OCI-LY3 (cell line): ENCODE data around the gene ANKRD44.

Source experiments
- H2AFZ ChIP-seq: fragments of 200-600, 300-600 bp; shearing (Covaris generic); 2 replicates; pipeline ENCODE4 v1.6.0; 2014; ENCODE audit warnings: antibody characterized with exemption, low read depth, low read length
- H3K27ac ChIP-seq: fragments of 200-600, 300-600 bp; sonication (generic); 2 replicates; pipeline ENCODE4 v1.5.1; 2014; ENCODE audit warnings: mild to moderate bottlenecking, low read length, moderate library complexity, mixed read lengths
- H3K27me3 ChIP-seq: fragments of 200-600, 300-600 bp; sonication (generic); 2 replicates; pipeline ENCODE4 v1.6.1; 2014; ENCODE audit warnings: low read depth, low read length, mixed read lengths
- H3K36me3 ChIP-seq: fragments of 200-600, 300-600 bp; sonication (generic); replicated peaks from 2 replicates; pipeline ENCODE3; 2014; ENCODE audit warnings: low read depth, low read length, mixed read lengths
- H3K4me1 ChIP-seq: fragments of 300-600, 200-600 bp; sonication (generic); 2 replicates; pipeline ENCODE4 v1.6.1; 2014; ENCODE audit warnings: low read length, mixed read lengths
- H3K4me2 ChIP-seq: fragments of 200-600, 300-600 bp; sonication (generic); 2 replicates; pipeline ENCODE4 v1.6.1; 2014; ENCODE audit warnings: low read length, mixed read lengths
- H3K4me3 ChIP-seq: fragments of 300-600, 200-600 bp; sonication (generic); 2 replicates; pipeline ENCODE4 v1.5.1; 2014; ENCODE audit warnings: antibody characterized with exemption, mild to moderate bottlenecking, low read length, moderate library complexity
- H3K79me2 ChIP-seq: fragments of 300-600, 200-600 bp; shearing (Covaris generic); 2 replicates; pipeline ENCODE4 v1.6.1; 2014; ENCODE audit warnings: mild to moderate bottlenecking, low read length, mixed read lengths
- H3K9ac ChIP-seq: fragments of 300-600, 200-600 bp; shearing (Covaris generic); 2 replicates; pipeline ENCODE4 v1.6.0; 2014; ENCODE audit warnings: mild to moderate bottlenecking, low read length, moderate library complexity
- H3K9me3 ChIP-seq: fragments of 200-600, 300-600 bp; shearing (Covaris generic); 2 replicates; pipeline ENCODE4 v1.6.1; 2014; ENCODE audit warnings: low read length, mixed read lengths; ENCODE audit not compliant: insufficient read depth
- H4K20me1 ChIP-seq: fragments of 200-600, 300-600 bp; sonication (generic); 2 replicates; pipeline ENCODE4 v1.6.1; 2016; ENCODE audit warnings: low read length, mixed read lengths; ENCODE audit not compliant: insufficient read depth
- EZH2phosphoT487 ChIP-seq: fragments of 200-600 bp; shearing (Covaris generic); IDR thresholded peaks from 2 replicates; pipeline ENCODE4 v1.6.1; 2018; ENCODE audit warnings: antibody characterized with exemption, mixed run types, low read depth
- TF ChIP-seq, protein P1 (sequence below): fragments of 200-600, 300-600 bp; sonication (generic); IDR thresholded peaks from 2 replicates; pipeline ENCODE4 v1.5.1; 2014; ENCODE audit warnings: antibody characterized with exemption, low read length, low read depth

The ANKRD44 gene

DNA sequence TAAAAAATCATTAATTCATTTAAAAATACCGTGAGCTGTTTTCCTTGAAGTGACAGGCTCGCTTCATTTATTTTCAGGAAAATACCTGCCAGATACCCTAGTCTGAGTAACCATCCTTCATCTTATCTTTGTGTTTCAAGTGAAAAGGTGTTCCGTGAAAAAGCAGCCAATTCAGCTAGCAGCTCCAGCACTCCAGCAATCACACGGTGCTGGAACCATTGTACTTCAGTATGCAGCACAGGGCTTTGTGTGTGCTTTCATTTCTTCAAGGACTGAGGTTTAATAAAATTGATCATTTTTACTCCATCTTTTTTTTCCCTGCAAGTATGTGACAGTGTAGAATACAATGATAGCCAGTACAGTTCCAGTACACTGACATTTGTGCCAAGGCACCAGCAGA is 344.9 kb downstream of the ANKRD44 start:
- Histone ChIP-seq H3K36me3 (no peaks in the 10 kb centered on the region), H3K9ac (no peak overlapping the region), H3K27ac (no peak overlapping the region), H3K79me2 (no peaks in the 10 kb centered on the region), H3K4me2 (no peak overlapping the region), H2AFZ (no peak overlapping the region), H3K27me3 (no peaks in the 10 kb centered on the region), H3K4me1 (peaks cover 14% of the 10 kb centered on the region), H3K9me3 (no peaks in the 10 kb centered on the region), H3K4me3 (no peak overlapping the region), H4K20me1 (no peaks in the 10 kb centered on the region)
- no peak for TF ChIP-seq EZH2phosphoT487
- TF ChIP-seq, protein P1, sequence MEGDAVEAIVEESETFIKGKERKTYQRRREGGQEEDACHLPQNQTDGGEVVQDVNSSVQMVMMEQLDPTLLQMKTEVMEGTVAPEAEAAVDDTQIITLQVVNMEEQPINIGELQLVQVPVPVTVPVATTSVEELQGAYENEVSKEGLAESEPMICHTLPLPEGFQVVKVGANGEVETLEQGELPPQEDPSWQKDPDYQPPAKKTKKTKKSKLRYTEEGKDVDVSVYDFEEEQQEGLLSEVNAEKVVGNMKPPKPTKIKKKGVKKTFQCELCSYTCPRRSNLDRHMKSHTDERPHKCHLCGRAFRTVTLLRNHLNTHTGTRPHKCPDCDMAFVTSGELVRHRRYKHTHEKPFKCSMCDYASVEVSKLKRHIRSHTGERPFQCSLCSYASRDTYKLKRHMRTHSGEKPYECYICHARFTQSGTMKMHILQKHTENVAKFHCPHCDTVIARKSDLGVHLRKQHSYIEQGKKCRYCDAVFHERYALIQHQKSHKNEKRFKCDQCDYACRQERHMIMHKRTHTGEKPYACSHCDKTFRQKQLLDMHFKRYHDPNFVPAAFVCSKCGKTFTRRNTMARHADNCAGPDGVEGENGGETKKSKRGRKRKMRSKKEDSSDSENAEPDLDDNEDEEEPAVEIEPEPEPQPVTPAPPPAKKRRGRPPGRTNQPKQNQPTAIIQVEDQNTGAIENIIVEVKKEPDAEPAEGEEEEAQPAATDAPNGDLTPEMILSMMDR: no peak

- H3K79me2 ChIP-seq: no peaks in the 10 kb centered on the region
- no peaks in the 10 kb centered on the region for H3K36me3 ChIP-seq
- no peak for TF ChIP-seq EZH2phosphoT487
- TF ChIP-seq, protein P1: no peak
- no peak overlapping the region for H3K4me3 ChIP-seq
- no peaks in the 10 kb centered on the region for H4K20me1 ChIP-seq
- no peaks in the 10 kb centered on the region for H3K4me1 ChIP-seq
- H3K27ac ChIP-seq: no peak overlapping the region
- H3K9me3 ChIP-seq: no peaks in the 10 kb centered on the region
- no peak overlapping the region for H3K9ac ChIP-seq
- no peaks in the 10 kb centered on the region for H3K27me3 ChIP-seq
- no peak overlapping the region for H2AFZ ChIP-seq
- H3K4me2 ChIP-seq: no peak overlapping the region
Observed at GRCh38 chr2:196963961-196964360, 346.6 kb downstream of the ANKRD44 start.

DNA sequence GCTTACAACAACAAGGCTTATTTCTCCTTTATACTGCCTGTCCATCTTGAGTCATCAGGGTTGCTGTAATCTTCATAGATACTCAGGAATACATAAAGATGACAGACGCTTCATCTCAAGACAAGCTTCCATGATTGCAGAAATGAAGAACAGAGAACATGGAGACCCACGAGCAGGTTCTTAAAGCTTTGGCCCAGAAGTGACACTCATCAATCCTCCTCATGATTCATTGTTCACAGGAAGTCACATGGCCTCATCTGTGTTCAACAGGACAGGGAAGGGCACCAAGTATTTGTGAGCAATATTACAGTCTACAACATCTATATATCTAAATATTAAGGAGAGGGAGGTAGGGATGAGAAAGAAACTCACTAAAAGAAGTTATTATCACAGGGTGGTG is 347.5 kb downstream of the ANKRD44 start:
- Histone ChIP-seq H3K36me3 (no peaks in the 10 kb centered on the region), H3K79me2 (no peaks in the 10 kb centered on the region), H4K20me1 (no peaks in the 10 kb centered on the region), H3K4me1 (no peaks in the 10 kb centered on the region), H3K27ac (no peak overlapping the region), H3K9me3 (no peaks in the 10 kb centered on the region), H3K9ac (no peak overlapping the region), H3K27me3 (no peaks in the 10 kb centered on the region), H2AFZ (no peak overlapping the region), H3K4me3 (no peak overlapping the region), H3K4me2 (no peak overlapping the region)
- TF ChIP-seq EZH2phosphoT487: no peak
- TF ChIP-seq, protein P1: no peak

DNA sequence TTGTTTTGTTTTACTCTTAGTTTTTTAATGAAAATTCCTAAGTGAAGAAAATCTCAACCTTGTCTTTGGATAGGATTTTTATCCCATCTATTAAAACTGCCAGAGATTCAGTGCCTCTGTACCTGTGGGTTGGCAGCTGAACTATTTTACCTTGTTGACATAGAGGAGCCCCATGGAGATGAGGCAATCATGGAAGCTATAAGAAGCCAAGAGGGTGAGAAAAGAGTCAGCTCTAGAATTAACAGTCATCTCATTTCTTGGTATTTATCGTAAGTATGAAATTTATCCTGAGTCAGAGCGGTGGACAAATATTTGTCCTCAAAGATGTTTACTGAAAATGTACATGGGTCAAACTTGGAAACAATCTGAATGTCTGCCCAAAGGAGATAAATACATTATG is 348.3 kb downstream of the ANKRD44 start:
- no peaks in the 10 kb centered on the region for H3K27me3 ChIP-seq
- H3K79me2 ChIP-seq: no peaks in the 10 kb centered on the region
- TF ChIP-seq, protein P1: no peak
- no peak for TF ChIP-seq EZH2phosphoT487
- H4K20me1 ChIP-seq: no peaks in the 10 kb centered on the region
- H3K4me1 ChIP-seq: no peaks in the 10 kb centered on the region
- H3K36me3 ChIP-seq: no peaks in the 10 kb centered on the region
- H2AFZ ChIP-seq: no peak overlapping the region
- H3K4me3 ChIP-seq: no peak overlapping the region
- H3K27ac ChIP-seq: no peak overlapping the region
- no peak overlapping the region for H3K9ac ChIP-seq
- H3K9me3 ChIP-seq: no peaks in the 10 kb centered on the region
- H3K4me2 ChIP-seq: no peak overlapping the region
